Hypothalamus (tissue), 51 donors: ENCODE measurements around the gene NPL.
A peak's percentile ranks its signal among the peaks of the same experiment; 100 is the strongest.

Experiments used
- DNase-seq, 51 donors: peaks; one replicate each; lab custom pipeline; 2025; lab: John Stamatoyannopoulos, UW

Gene NPL

DNA sequence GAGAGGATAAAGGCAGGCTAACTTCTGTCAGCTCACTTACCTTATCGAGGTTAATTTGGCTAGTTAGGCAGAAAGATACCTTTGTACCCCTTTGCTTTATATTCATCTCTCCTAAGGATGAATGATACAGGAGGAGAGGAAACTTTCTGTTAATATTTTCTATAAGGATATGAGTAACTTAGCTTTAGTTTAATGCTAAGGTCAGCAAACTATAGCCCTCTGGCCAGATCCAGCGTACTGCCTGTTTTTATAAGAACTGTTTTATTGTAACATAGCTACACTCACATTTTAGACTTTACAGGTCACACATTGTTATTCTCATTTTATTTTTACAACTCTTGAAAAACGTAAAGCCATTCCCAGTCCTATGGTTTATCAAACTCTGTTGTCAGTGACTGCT lies 67.6 kb downstream of the NPL start:
- DNase-seq = no peak

DNA sequence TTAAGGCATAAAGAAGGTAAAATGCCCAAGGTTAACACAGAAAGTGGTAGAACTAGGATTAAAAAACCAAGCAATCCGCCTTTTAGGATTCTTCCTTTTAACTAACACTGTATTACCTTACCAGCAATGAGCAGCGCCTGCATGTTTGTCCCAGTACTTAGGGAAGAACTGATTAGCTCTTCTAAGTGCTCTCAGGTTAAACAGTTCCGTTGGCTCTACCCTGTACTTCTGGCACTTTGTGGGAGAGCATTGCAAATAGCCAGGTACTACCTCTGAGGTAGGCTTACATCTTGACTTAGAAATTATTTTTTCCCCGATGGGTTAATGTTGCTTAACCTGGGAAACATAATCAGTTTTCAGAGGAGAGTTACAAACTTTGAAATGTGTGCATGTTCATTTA lies 71.1 kb downstream of the NPL start:
- no peak for DNase-seq

DNA sequence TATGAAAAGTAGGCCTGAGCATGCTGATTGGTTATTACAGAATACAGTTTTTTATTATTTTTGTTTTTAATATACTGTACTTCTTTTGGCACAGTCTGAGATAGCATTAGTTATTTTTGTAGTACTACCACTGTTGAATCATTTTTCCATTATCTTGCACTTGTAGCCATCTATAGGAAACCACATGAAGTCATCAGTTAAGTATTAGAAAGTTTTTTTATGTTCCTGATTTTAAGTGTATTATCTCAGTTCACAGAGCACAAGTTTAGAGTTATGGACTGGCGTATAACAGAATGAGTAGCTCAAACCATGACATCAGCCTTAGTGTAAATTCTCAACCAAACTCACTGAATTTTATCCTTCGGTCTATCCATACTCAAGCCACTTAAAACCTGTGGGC lies 72.4 kb downstream of the NPL start:
- no peak for DNase-seq

DNA sequence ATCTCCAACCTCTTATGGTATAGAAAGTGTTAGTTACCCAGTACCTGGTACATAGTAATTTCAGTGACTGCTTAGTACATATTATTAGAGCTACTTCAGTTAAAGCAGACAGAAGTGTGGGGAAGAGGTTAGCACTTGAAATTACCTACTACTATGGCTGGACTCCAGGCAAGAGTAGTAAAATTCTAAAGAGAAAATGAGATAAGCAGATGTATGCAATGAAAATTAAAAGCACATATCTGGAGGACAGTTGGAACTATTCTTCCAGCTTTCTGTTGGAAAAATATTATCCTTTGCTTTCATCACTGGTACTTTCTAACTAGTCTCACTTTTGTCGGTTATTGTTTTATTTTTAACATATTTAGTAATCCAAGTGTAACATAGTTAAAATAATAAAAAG lies 73.3 kb downstream of the NPL start:
- DNase-seq = no peak

DNA sequence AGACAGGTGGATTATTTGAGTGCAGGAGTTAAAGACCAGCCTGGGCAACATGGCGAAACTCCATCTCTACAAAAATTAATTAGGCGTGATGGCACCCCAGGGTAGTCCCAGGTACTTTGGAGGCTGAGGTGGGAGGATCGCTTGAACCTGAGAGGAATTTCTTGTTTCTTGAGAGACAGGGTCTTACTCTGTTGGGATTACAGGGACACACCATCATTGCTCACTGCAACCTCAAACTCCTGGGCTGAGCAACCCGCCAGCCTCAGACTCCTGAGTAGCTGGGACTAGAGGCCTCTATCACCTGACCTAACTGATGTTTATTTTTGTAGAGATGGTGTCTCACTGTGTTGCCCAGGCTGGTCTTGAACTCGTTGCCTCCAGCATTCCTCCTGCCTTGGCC lies 74.4 kb downstream of the NPL start:
- DNase-seq = no peak

DNA sequence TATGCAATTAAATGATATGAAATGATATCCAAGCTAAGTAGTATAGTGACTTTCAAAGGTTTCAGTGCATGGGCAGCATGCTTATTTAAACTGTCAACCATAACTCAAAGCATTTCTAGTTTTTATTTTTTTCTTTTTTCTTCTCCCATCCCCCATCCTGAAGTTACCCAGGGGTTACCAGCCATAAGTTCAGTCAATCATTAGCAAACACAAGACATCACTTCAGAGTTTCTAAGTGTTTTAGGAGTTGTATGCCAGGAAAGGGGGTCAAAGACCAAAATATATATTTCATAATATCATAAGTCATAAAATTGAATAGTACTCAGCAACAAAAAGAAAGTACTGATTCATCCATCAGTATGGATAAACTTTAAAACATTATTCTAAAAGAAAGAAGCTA lies 78.3 kb downstream of the NPL start:
- no peak for DNase-seq

DNA sequence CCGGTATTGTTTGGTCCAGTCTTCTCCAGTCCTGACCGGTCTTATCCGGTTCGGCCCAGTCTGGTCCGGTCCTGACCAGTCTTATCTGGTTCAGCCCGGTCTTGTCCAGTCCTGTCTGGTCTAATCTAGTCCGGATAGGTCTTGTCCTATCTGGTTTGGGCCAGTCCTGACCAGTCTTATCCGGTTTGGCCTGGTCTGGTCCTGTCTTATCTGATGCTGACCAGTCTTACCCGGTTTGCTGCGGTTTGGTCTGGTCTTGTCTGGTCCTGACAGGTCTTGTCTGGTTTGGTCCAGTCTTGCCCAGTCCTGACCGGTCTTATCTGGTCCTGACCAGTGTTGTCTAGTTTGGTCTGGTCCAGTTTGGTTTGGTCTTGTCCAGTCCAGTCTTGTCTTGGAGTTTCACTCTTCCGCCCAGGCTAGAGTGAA lies 79.7 kb downstream of the NPL start:
- DNase-seq = peak in 2 of 51 donors; percentile 6 to 22

DNA sequence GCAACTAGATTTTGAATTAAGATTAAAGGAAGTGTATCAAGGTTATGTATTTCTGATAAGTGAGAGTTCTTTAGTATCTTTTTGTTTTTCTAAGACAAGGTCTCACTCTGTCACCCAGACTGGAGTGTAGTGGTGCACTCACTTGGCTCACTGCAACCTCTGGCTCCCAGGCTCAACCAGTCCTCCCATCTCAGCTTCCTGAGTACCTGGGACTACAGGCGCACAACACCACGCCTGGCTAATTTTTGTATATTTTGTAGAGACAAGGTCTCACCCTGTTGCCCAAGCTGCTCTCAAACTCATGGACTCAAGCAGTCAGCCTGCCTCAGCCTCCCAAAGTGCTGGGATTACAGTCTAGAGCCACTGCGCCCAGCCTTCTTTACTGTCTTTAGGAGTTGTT lies 83.3 kb downstream of the NPL start:
- no peak for DNase-seq

DNA sequence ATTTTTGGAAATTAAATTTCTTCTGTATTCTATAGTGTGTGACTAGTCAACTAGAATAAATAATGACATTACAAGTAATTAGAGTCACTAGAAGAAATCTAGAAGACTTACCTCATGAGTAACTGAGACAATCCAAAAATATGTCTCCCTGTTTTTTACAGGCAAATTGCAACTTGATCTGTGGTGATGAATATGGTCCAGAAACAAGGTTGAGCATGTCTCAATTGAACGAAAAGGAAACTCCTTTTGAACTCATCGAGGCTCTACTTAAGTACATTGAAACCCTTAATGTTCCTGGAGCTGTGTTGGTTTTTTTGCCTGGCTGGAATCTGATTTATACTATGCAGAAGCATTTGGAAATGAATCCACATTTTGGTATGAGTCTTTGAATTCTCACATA lies 86.3 kb downstream of the NPL start:
- DNase-seq = no peak

DNA sequence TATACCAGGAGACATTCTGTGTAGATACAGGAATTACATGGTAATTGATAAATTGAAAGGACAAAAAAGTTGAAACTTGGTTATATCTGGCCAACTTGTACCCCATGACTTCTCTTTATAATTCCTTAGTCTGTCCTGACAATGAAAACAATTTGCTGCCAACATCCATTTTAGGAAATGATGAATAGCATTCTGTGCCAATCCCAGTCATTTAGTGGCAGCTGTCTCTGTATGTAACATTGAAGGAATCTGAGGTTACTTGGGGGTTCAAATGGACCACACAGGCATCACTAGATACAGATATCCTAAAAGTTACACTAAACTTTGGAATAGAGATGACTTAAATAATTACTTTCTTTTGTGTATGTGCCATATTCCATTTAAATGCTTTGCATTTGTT lies 87.8 kb downstream of the NPL start:
- DNase-seq = no peak

DNA sequence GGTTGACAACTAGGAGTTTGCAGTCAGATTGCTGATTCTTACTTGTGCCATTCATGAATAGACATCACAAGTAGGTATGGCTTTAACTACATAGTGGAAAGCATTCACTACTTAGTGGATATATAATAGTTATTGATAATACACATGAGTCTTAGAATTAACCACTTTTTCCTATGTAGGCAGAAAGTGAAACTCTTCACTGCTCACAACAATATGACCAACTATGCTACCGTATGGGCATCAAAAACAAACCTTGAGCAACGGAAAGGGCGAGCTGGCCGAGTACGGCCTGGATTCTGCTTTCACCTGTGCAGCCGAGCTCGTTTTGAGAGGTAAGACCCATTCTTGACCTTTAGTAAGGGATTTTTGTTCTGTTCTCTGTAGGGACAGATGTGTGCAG lies 88.3 kb downstream of the NPL start:
- DNase-seq = no peak
